ENCODE data around the gene APIP. TPM values are rescaled to one million over a fixed set of nuclear protein-coding genes. Genes with fewer than 3 reads are reported as not detected.
"Not testable (repeated sequence)": the region's sequence is repeated elsewhere in the genome, so short reads cannot be mapped to it uniquely, and the experiment has no call there.

The APIP gene
- total RNA-seq, 4 donors from 2014 or later, result 28.8 to 54.9 (median 33.6) TPM

GRCh38 chr11:34915136-34916014, 804 bp downstream of the APIP start:
- Histone ChIP-seq H3K4me1 (peaks cover 2 to 44% (median 3%) of the 10 kb centered on the region in 3 donors), H3K27me3 (no peaks in the 10 kb centered on the region), H3K4me3 (peak overlapping the region; percentile 76 to 93), H3K9me3 (no peaks in the 10 kb centered on the region), H3K27ac (peak overlapping the region; percentile 76 to 98 (median 94)), H3K36me3 (peaks cover 0 to 10% of the 10 kb centered on the region in 2 donors)
- no peak for ATAC-seq
- WGBS, 2 donors (ENCODE audit: low coverage in 1 of 2), result 8 to 9% methylated on average over 18 to 24 of the region's 34 CpGs
- TF ChIP-seq POLR2A (IDR thresholded peaks at IDR 0.05) (peak in 1 of 2 donors; percentile 9), CTCF (IDR thresholded peaks at IDR 0.05) (no peak)

GRCh38 chr11:34913556-34913955, 2.6 kb downstream of the APIP start:
- WGBS, 2 donors (ENCODE audit: low coverage in 1 of 2), result 79 to 100% methylated on average over 4 to 5 of the region's 10 CpGs
- not testable (repeated sequence) for H3K9me3 ChIP-seq, H3K27ac ChIP-seq, H3K4me3 ChIP-seq, ATAC-seq, H3K27me3 ChIP-seq
- Histone ChIP-seq H3K36me3 (peaks cover 0 to 15% of the 10 kb centered on the region in 2 donors), H3K4me1 (peaks cover 2 to 38% (median 3%) of the 10 kb centered on the region in 3 donors)

- 70 to 82% methylated on average over 1 to 2 of the region's 2 CpGs for WGBS, 2 donors (ENCODE audit: low coverage in 1 of 2)
- peaks cover 0 to 15% of the 10 kb centered on the region in 2 donors for H3K36me3 ChIP-seq
- TF ChIP-seq CTCF (IDR thresholded peaks at IDR 0.05), result no peak
- TF ChIP-seq EP300 (IDR thresholded peaks at IDR 0.05), result no peak
- TF ChIP-seq POLR2AphosphoS5 (IDR thresholded peaks at IDR 0.05), result no peak
- TF ChIP-seq POLR2A (IDR thresholded peaks at IDR 0.05), result no peak
Observed at GRCh38 chr11:34911676-34912075, 4.5 kb downstream of the APIP start.

GRCh38 chr11:34910817-34911216, 5.4 kb downstream of the APIP start:
- Histone ChIP-seq H3K27ac (no peak overlapping the region), H3K4me1 (peaks cover 0 to 20% (median 3%) of the 10 kb centered on the region in 3 donors), H3K4me3 (no peak overlapping the region), H3K36me3 (peaks cover 0 to 15% of the 10 kb centered on the region in 2 donors), H3K9me3 (no peaks in the 10 kb centered on the region), H3K27me3 (no peaks in the 10 kb centered on the region)
- 100% methylated on average over 1 of the region's 1 CpG for WGBS, 2 donors (ENCODE audit: low coverage in 1 of 2)
- ATAC-seq, result no peak
- TF ChIP-seq POLR2AphosphoS5 (IDR thresholded peaks at IDR 0.05) (no peak), EP300 (IDR thresholded peaks at IDR 0.05) (no peak), CTCF (IDR thresholded peaks at IDR 0.05) (no peak), POLR2A (IDR thresholded peaks at IDR 0.05) (no peak)

More at GRCh38 chr11:34911676-34912075, 4.5 kb downstream of the APIP start:
- H3K27ac ChIP-seq, result no peak overlapping the region
- no peak for ATAC-seq
- H3K4me3 ChIP-seq, result no peak overlapping the region
- no peaks in the 10 kb centered on the region for H3K9me3 ChIP-seq
- H3K4me1 ChIP-seq, result peaks cover 0 to 20% (median 3%) of the 10 kb centered on the region in 3 donors
- H3K27me3 ChIP-seq, result no peaks in the 10 kb centered on the region

- Histone ChIP-seq H3K4me3 (no peak overlapping the region), H3K9me3 (no peaks in the 10 kb centered on the region), H3K36me3 (peaks cover 0 to 15% of the 10 kb centered on the region in 2 donors), H3K27ac (no peak overlapping the region), H3K27me3 (no peaks in the 10 kb centered on the region), H3K4me1 (peaks cover 0 to 14% (median under 1%) of the 10 kb centered on the region in 3 donors)
- WGBS, 2 donors (ENCODE audit: low coverage in 1 of 2), result 69 to 93% methylated on average over 3 to 4 of the region's 4 CpGs
- TF ChIP-seq CTCF (IDR thresholded peaks at IDR 0.05), result no peak
- TF ChIP-seq EP300 (IDR thresholded peaks at IDR 0.05), result no peak
- no peak for TF ChIP-seq POLR2AphosphoS5 (IDR thresholded peaks at IDR 0.05)
- TF ChIP-seq POLR2A (IDR thresholded peaks at IDR 0.05), result no peak
- ATAC-seq, result no peak
Observed at GRCh38 chr11:34909955-34910354, 6.2 kb downstream of the APIP start.
